HepG2 (cell line): ENCODE results near the gene TM4SF5. TPM values are rescaled to one million over a fixed set of nuclear protein-coding genes. Genes with fewer than 3 reads are reported as not detected.
A peak's percentile ranks its signal among the peaks of the same experiment; 100 is the strongest.

ENCODE experiments used
- ATF5 ChIP-seq: sonication (generic); formaldehyde crosslinking; IDR thresholded peaks from 2 replicates; pipeline ENCODE4 v1.4.0; 2020; ENCODE audit warnings: mild to moderate bottlenecking, low read depth, missing genetic modification reagents
- KDM5B ChIP-seq: sonication (generic); formaldehyde crosslinking; IDR thresholded peaks from 2 replicates; pipeline ENCODE4 v1.4.0; 2020; ENCODE audit warnings: missing genetic modification reagents, mild to moderate bottlenecking, borderline replicate concordance
- MEIS2 ChIP-seq: sonication (generic); formaldehyde crosslinking; IDR thresholded peaks from 2 replicates; pipeline ENCODE4 v1.9.0; 2021; ENCODE audit warnings: mild to moderate bottlenecking, missing genetic modification reagents
- NFKB2 ChIP-seq: sonication (generic); formaldehyde crosslinking; IDR thresholded peaks from 2 replicates; pipeline ENCODE4 v1.4.0; 2020; ENCODE audit warnings: missing genetic modification reagents, borderline replicate concordance
- NR2C2 ChIP-seq: sonication (generic); formaldehyde crosslinking; IDR thresholded peaks from 2 replicates; pipeline ENCODE4 v1.4.0; 2020; ENCODE audit warnings: missing genetic modification reagents, mild to moderate bottlenecking, moderate library complexity, borderline replicate concordance
- PCBP2 ChIP-seq: fragments of 200-400 bp; formaldehyde crosslinking; optimal IDR thresholded peaks from 2 replicates; pipeline ENCODE3; 2018; ENCODE audit warnings: low read length, low read depth; ENCODE audit not compliant: poor library complexity, severe bottlenecking
- PHF8 ChIP-seq: sonication (generic); formaldehyde crosslinking; IDR thresholded peaks from 2 replicates; pipeline ENCODE4 v1.5.0; 2020; ENCODE audit warnings: missing genetic modification reagents
- SALL1 ChIP-seq: sonication (generic); formaldehyde crosslinking; IDR thresholded peaks from 2 replicates; pipeline ENCODE4 v1.8.0; 2022; ENCODE audit warnings: mild to moderate bottlenecking, missing genetic modification reagents
- SP1 ChIP-seq, 2 experiments: fragments of 450-650 bp in 1 of 2; sonication (generic) in 1 of 2; formaldehyde crosslinking in 1 of 2; IDR thresholded peaks; 2 replicates each; pipeline versions ENCODE4 v1.4.0 to v1.6.1; 2016 to 2020; ENCODE audit warnings: missing genetic modification reagents in 1 of 2
- SRY ChIP-seq: sonication (generic); formaldehyde crosslinking; IDR thresholded peaks from 2 replicates; pipeline ENCODE4 v1.8.0; 2022; ENCODE audit warnings: mild to moderate bottlenecking, missing genetic modification reagents
- ZBTB25 ChIP-seq: IDR thresholded peaks from 2 replicates; pipeline ENCODE4 v1.6.1; 2018; ENCODE audit warnings: missing genetic modification reagents
- ZFY ChIP-seq: sonication (generic); formaldehyde crosslinking; IDR thresholded peaks from 2 replicates; pipeline ENCODE4 v1.4.0; 2020; ENCODE audit warnings: missing genetic modification reagents
- ZKSCAN5 ChIP-seq: sonication (generic); formaldehyde crosslinking; IDR thresholded peaks from 2 replicates; pipeline ENCODE4 v1.5.1; 2020; ENCODE audit warnings: mild to moderate bottlenecking, missing genetic modification reagents
- ZNF10 ChIP-seq: sonication (generic); formaldehyde crosslinking; IDR thresholded peaks from 2 replicates; pipeline ENCODE4 v1.4.0; 2020; ENCODE audit warnings: mild to moderate bottlenecking, low read depth, missing genetic modification reagents, borderline replicate concordance
- ZNF224 ChIP-seq: sonication (generic); formaldehyde crosslinking; IDR thresholded peaks from 2 replicates; pipeline ENCODE4 v1.5.0; 2020; ENCODE audit warnings: mild to moderate bottlenecking, missing genetic modification reagents
- ZNF563 ChIP-seq: sonication (generic); formaldehyde crosslinking; IDR thresholded peaks from 2 replicates; pipeline ENCODE4 v1.8.0; 2022; ENCODE audit warnings: mild to moderate bottlenecking, moderate library complexity, missing genetic modification reagents
- ZNF598 ChIP-seq: sonication (generic); formaldehyde crosslinking; IDR thresholded peaks from 2 replicates; pipeline ENCODE4 v1.5.1; 2020; ENCODE audit warnings: mild to moderate bottlenecking, missing genetic modification reagents, borderline replicate concordance
- ZNF720 ChIP-seq: sonication (generic); formaldehyde crosslinking; IDR thresholded peaks from 2 replicates; pipeline ENCODE4 v1.4.0; 2020; ENCODE audit warnings: missing genetic modification reagents
- polyA plus RNA-seq, 8 experiments: library from polyadenylated mRNA; depleted of rRNA in 3 of 8; stranded (reverse) in 7 of 8; unstranded in 1 of 8; fragments of >200 nt; fragmentation: Illumina TruSeq in 4 of 8; extraction: Trizol in 4 of 8; gene quantifications; 2 replicates each; pipeline versions ENCODE4 v1.2.1 to v1.2.3, GENCODE V29; 2011 to 2016; ENCODE audit warnings: low read depth in 4 of 8, missing spikeins in 1 of 8, mixed read lengths in 1 of 8; ENCODE audit not compliant: insufficient read depth in 1 of 8
- total RNA-seq, 5 experiments: library from RNA; depleted of rRNA; stranded (reverse); fragments of >200 nt; fragmentation: Illumina TruSeq; extraction: Trizol; gene quantifications; 2 replicates each; pipeline ENCODE4 v1.2.3, GENCODE V29; 2016; ENCODE audit warnings: low read depth in 1 of 5
- TF ChIP-seq, protein P1 (sequence below): sonication (generic); formaldehyde crosslinking; IDR thresholded peaks from 2 replicates; pipeline ENCODE4 v1.5.0; 2020; ENCODE audit warnings: missing genetic modification reagents, mild to moderate bottlenecking, borderline replicate concordance
- TF ChIP-seq, protein P2 (sequence below): IDR thresholded peaks from 2 replicates; pipeline ENCODE4 v1.6.1; 2016
- TF ChIP-seq, protein P3 (sequence below): IDR thresholded peaks from 2 replicates; pipeline ENCODE4 v1.6.1; 2016; ENCODE audit warnings: missing genetic modification reagents, missing compliant biosample characterization

TM4SF5 gene
- total and polyA plus RNA-seq, 2 of the 13 experiments (the other 11 are each of a cell fraction or from before 2014, with no cell fraction given) = 30.1 to 126 TPM

- TF ChIP-seq, protein P1, sequence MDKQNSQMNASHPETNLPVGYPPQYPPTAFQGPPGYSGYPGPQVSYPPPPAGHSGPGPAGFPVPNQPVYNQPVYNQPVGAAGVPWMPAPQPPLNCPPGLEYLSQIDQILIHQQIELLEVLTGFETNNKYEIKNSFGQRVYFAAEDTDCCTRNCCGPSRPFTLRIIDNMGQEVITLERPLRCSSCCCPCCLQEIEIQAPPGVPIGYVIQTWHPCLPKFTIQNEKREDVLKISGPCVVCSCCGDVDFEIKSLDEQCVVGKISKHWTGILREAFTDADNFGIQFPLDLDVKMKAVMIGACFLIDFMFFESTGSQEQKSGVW (CRISPR knock-in tag) = no peak
- TF ChIP-seq NFKB2 (peak; percentile 45; the same call in 1 of the 2 replicates), ZNF224 (CRISPR knock-in tag) (no peak), ZNF563 (CRISPR knock-in tag) (0 out of 2 replicates have a peak, but pooled peaks have one; percentile 71), SRY (CRISPR knock-in tag) (peak; percentile 25; the same call in 1 of the 2 replicates), ZKSCAN5 (CRISPR knock-in tag) (no peak), KDM5B (CRISPR knock-in tag) (peak; percentile 13; the same call in 1 of the 2 replicates), ATF5 (CRISPR knock-in tag) (no peak), ZNF720 (CRISPR knock-in tag) (no peak), SALL1 (CRISPR knock-in tag) (peak; percentile 19; the same call in 1 of the 2 replicates), PHF8 (CRISPR knock-in tag) (peak; percentile 72), ZBTB25 (CRISPR knock-in tag) (no peak), ZNF598 (CRISPR knock-in tag) (no peak), ZNF10 (no peak), NR2C2 (no peak), PCBP2 (no peak), MEIS2 (no peak), ZFY (peak; percentile 84), SP1 (IDR thresholded peaks at IDR 0.05) (no peak), SP1 (CRISPR knock-in tag; IDR thresholded peaks at IDR 0.05) (peak; percentile 68)
- TF ChIP-seq, protein P2, sequence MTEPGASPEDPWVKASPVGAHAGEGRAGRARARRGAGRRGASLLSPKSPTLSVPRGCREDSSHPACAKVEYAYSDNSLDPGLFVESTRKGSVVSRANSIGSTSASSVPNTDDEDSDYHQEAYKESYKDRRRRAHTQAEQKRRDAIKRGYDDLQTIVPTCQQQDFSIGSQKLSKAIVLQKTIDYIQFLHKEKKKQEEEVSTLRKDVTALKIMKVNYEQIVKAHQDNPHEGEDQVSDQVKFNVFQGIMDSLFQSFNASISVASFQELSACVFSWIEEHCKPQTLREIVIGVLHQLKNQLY (CRISPR knock-in tag) = no peak
- TF ChIP-seq, protein P3, sequence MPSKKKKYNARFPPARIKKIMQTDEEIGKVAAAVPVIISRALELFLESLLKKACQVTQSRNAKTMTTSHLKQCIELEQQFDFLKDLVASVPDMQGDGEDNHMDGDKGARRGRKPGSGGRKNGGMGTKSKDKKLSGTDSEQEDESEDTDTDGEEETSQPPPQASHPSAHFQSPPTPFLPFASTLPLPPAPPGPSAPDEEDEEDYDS = no peak; the same call in 1 of the 2 replicates
These were observed 35.3 kb downstream of the TM4SF5 start, which contains the start of gene PLD2 (continued) for GRCh38 chr17:4806777-4807604.
